Left kidney (tissue), 2 donors: ENCODE measurements around the gene C9orf153. TPM values are rescaled to one million over a fixed set of nuclear protein-coding genes. Genes with fewer than 3 reads are reported as not detected.

ENCODE experiments used
- DNase-seq: peaks from one replicate; pipeline ENCODE4 v3.0.0-alpha.2; 2013
- polyA plus RNA-seq: library from polyadenylated mRNA; unstranded; fragments of 120-200 nt; gene quantifications from one replicate; pipeline ENCODE4 v1.2.1, GENCODE V29; 2013; ENCODE audit not compliant: insufficient read length

The C9orf153 gene
- polyA plus RNA-seq, 1 donor: 0.15 TPM

DNA sequence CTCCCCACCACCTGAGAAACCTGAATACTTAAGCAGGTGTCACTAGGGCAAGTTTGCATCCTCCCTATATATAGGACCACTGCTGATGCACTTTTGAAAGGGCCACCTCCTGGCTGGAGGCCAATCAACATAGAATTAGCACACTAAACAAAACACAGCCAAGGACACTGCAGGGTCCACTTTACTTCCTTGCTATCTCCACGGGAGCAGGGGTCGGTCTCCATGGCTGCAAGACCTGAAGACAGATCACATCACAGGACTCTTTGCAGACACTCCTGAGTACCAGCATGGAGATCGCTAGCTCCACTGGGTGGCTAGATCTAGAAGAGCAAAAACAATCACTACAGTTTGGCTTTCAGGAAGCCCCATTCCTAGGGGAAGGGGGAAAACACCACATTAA is 72.3 kb downstream of the C9orf153 start:
- DNase-seq: no peak

DNA sequence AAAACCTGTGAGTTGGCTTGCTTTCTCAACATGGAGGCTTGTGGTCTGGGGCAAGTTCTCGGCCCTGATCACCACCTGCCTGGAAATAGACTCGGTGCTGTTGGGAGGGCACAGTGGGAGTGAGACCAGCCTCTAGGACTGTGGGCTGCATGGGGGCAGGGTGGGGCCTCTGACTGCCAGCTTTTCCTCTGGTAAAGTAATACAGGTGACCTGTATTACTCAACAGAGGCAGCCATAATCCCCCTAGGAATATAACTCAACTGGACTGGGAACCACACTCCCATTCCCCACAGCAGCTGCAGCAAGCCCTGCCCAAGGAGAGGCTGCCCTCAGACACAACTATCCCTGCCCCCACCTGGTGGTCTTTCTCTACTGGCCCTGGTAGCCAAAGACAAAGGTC is 72.8 kb downstream of the C9orf153 start:
- DNase-seq: no peak

DNA sequence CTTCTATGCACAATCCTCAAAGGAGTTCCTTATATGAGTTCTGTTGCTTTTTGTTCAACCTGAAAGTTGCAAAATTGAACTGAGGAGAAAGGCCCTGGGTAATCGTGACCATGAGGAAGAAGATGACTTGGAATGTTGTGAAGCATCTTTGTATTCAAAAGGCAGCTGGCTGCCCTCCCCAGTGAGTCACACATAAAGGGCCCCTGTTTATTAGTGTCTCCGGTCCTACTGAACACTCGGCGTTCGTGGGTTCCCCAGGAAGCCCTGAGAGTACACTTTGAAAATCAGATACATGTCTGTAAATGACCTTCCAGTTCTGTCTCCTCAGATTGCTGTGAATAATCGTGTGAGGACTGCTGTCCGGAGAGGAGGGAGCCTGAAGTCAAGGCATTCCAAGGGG is 73.6 kb downstream of the C9orf153 start:
- no peak for DNase-seq

DNA sequence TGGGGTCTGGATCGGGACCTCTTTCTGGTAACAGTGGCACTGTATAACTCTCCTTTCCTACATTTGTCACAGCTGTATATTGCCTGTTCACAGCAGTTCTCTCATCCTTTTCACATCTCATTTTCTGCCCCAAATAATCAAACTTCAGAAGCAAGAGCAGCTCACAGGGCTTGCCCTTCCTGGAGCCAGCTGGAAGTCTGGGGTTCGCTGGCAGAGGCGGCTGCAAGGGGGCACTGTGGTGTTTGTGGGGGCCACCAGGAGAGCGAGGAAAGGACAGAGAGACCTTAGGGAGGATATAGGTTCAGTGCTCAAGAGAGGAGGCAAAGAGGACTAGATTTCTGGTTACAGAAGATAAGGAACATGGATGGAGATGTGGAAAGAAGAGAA is 75.3 kb downstream of the C9orf153 start:
- DNase-seq: no peak

DNA sequence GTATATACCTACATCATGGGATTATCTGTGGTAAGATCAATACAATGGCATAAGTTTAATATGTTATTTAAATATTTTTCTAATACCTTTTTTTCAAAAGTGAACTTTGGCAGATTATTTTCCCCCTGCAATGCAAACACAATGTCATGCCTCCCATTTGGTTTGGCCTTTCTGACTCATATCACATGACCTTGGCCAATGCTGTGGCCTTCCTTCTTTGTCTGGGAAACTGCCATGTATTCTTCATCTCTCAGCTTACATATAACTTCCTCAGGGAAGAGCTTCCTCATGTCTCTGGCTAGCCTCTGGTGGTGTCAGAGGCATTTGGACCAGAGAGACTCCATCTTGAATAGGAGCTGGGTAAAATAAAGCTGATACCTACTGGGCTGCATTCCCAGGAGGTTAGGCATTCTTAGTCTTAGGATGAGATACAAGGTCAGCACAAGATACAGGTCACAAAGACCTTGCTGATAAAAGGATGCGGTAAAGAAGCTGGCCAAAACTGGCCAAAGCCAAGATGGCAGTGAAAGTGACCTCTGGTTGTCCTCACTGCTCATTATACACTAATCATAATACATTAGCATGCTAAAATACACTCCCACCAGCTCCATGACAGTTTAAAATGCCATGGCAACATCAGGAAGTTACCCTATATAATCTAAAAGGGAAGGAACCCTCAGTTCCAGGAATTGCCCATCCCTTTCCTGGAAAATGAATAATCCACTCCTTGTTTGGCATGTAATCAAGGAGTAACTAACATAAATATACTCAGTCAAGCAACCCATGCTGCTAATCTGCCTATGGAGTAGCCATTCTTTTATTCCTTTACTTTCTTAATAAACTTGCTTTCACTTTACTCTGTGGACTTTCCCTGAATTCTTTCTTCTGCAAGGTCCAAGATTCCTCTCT is 76.0 kb downstream of the C9orf153 start:
- DNase-seq: no peak

DNA sequence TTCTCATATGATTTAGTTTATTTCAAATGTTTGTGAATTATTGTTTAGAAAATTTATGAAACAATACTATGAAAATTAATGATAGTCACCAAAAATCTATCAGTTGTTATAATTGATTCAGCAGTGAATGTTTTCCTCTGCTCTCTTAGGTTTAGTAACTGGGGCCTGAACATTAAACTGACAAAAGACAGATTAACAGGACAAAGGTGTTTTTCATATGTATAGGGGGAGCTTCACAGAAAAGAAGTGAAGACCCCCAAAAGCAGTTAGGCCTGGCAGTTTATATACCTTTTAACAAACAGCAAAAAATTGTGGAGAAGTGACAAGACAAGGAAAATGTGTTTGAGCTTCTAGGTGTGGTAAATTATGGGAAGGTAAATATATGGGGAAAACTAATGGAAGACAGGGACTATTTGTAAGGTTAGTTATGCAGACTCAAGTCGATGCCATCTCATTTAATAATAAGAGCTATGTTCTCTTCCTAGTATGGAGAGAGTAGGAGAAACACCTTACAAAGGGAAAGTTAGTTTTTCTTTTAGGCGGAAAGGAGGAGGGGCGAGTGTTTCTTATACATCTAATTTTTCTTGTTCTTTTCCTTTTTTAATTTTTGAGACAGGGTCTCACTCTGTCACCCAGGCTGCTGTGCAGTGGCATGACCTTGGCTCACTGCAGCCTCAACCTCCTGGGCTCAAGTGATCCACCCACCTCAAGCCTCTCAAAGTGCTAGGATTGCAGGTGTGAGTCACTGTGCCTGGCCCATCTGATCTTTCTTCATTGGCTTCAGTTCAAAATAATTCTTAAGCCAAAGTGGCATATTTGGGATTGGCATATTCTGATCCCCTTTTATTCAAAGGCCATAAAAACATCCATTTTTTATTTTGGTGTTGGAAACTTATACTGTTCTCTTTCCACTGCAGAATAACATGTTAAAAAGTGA is 77.8 kb downstream of the C9orf153 start:
- DNase-seq: no peak

DNA sequence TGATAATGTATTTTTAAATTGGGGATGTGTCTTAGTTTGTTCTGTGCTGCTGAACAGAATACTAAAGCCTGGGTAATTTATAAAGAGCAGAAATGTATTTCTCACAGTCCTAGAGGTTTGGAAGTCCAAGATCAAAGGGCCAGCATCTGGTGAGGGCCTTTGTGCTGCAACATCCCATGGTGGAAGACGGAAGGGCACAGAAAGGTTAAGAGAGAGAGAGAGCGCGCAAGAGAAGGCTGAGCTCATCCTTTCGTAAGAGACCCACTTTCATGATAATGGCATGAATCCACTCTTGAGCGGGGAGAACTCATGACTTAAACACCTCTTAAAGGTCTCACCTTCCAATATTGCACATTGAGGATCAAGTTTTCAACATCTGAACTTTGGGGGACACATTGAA is 81.0 kb downstream of the C9orf153 start:
- DNase-seq: no peak

- DNase-seq: no peak
These were observed 81.5 kb downstream of the C9orf153 start for GRCh38 chr9:86177995-86178394.

DNA sequence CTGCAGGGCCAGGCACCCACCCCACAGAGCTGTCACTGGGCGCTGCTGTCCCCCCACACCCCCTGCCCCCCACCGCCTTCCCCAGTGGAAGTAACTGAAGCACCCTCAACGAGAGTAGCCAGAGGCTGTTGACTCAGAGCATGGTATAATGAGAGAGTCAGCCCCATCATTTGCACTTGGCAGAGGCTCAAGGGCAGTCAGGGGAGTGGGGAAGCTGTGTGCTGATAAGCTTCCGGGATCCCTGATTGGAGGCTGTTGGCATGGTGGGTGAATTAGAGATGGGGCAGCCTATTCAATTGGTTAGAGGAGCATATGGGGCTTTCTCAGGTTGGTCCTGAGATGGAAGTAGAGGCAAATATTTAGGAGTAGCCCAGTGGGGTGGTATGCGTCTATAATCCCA is 83.0 kb downstream of the C9orf153 start:
- no peak for DNase-seq

DNA sequence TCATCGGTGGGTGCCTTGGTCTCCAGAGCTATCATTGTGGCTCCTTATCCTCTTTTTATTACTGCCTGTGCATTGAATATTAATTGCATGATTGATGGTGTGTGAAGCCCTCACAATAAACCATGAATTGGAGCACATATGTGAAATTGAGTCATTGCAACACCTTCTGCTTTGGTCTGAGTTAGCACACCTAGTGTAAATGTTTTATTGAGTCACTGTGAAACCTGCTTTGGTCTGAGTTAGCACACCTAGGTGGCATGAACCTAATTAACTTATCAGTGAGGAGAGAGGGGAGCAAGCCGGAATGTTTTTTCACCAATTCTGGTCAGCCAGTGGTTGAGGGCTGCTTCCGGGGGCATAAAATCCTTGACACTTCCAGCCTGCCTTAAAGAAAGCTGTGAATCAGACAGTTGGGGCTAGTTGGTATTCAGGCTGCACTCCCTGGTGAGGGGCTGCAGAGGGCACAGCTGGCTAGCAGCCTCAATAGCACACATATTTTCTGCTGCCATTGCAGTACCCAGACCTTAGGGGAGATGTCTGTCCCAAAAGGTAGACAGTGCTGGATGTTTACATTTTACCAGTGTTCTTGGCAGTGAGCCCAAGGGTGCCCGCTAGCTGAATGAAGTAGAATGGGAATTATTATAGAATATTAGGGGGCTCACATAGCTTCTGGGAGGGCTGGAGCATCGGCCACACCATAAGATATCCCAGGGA is 83.6 kb downstream of the C9orf153 start:
- no peak for DNase-seq

DNA sequence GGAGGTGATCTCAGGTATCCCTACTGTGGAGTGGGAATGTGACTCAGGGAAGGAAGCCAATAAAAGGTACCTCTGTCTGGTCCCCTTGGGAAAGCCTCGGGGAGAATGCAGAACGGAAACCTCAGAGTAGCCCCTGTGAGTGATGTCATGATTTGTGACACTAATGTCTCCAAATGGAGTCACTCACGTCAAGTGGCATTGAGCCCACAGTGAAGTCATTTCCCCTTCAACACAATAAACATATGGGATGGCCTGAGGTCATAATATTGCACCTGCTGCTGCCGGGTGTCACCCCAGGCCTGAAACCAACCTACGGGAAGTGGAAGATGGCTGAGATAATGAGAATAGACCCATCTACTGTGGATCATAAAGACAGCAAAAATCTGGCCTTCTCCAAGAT is 84.2 kb downstream of the C9orf153 start:
- DNase-seq: no peak

Other genes with a start within 250 kb of the C9orf153 start
- 162 TPM for gene GOLM1, start 160.1 kb downstream of the C9orf153 start, polyA plus RNA-seq
- gene ISCA1, start 22.9 kb upstream of the C9orf153 start, polyA plus RNA-seq: 61.3 TPM
- 29.7 TPM for gene TUT7, start 94.8 kb upstream of the C9orf153 start, polyA plus RNA-seq